NOMO-1 treated with dmso at 0.1 percent for 144 hours (cell line): ENCODE results near the gene EML5.

ENCODE experiments used
- DNase-seq: peaks from one replicate; lab custom pipeline; 2025; ENCODE audit not compliant: unreplicated experiment; lab: John Stamatoyannopoulos, UW

Gene EML5

GRCh38 chr14:88729159-88729558 lies 63.6 kb downstream of the EML5 start:
- DNase-seq, result no peak

DNA sequence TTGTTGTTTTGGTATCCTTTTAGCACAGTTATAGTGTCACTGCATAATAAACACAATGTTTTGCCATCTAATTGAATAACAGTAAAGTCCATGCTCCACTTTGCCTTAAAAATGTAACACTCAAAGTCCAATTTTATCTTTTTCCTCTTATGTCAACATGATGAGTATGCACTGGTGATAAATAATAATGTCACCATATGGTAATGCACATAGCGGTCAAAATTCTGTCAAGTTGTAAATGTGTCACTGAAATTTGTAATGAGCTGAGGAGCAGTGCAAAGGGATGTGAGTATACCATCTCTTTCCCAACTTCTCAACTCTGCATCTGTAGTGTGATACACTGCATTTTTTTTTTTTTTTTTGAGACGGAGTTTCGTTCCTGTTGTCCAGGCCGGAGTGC lies 65.7 kb downstream of the EML5 start:
- no peak for DNase-seq

- no peak for DNase-seq
Measured at GRCh38 chr14:88710709-88711108, 82.0 kb downstream of the EML5 start.

- DNase-seq, result no peak
Measured at GRCh38 chr14:88707088-88707487, 85.7 kb downstream of the EML5 start.

DNA sequence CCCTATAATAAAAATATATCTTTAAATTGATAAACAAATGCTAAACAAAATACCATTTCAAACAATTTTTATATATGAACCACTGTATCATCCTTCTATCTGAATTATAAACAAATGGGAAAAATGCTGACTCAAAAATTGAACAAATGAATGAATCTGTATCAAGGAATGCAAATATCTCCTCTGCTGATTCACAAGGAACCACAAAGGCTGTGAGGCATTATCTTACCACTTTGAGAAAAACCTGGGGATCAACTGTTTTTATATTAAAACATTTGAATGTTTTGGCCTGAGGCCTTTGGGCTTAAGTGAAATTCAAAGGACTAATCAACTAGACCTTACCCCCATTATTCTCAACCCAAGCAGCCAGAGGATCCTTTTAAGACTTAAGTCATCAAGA lies 86.3 kb downstream of the EML5 start:
- no peak for DNase-seq

DNA sequence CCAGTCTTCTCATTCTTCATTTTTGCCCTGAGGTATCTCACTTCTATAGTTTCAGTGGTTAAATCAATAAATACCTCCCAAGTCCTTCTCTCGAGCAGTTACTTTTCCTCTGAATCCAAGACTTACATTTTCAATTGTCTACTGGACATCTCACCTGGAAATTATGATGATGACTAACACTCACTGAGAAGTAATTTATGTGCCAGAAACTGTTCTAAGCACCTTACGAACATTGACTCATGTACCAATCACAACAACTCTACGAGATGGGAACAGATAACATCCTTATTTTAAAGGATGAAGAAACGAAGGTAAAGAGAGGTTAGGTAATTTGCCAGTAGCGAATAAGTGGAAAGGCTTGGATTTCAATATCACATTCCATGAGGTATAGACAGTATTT lies 94.1 kb downstream of the EML5 start:
- no peak for DNase-seq

- no peak for DNase-seq
Measured at GRCh38 chr14:88695870-88696269, 96.9 kb downstream of the EML5 start.

DNA sequence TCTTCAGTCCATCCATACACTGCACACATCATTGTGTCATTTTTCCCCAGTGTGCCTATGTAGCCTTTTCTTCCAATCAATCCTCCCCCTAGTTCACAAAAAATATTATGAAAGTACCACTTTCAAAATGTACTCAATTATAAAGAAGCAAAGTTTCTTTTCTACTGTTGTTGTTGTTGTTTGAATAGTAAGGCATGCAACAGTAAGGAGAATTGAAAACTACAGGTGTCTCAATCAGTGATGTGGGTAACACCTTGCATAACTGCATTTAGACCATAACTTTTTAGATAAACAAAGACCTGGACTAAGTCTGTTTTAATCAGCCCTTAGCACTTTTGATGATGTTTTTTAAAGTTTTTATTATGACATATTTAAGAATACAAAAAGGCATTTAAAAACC lies 104.4 kb downstream of the EML5 start:
- DNase-seq, result no peak

DNA sequence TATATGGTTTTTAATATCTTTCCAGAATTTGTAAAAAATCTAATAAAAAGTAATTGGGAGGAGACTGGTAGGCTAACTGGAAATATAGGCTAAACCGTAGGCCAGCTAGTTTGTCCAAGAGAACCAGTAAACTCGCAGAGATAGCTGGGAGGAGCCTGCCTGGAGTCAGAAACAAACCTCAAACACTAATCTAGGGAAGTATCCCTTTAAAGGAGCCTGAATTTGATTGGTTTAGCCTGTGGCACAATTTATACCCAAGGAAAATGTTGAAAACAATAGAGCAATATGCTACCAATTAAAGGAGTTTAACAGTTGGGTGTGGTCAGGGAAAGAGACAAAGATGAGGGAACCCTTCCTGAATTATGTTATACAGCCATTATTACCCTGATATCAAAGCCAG lies 109.6 kb downstream of the EML5 start:
- no peak for DNase-seq

DNA sequence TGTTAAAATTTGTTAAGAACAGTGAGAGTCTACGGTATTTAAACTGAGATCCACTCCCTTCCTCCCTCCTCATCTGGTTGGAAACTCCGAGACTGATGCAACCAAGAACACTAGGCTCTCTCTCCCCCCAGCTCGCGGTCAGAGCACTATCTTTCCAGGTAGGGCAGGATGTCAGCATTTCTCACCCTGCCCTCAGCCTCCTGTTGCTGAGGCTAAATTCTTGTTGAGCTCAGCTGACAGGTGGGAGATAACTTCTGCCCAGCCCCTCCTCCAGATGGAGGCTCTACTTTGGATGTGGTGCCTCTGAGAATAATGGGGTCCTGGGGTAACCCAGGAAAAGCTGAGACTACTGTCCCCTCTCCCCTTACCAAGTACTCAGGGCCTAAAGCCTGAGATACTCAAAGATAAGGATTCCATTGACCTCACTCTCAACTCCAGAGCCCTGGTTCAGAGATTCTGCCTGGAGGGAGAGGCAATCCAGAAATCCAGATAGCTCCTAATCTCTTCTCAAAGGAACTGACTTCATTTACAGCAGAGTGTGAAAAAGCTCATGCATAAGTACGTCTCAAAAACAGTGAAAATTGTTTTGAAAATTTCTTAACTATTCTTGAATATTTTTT lies 110.1 kb downstream of the EML5 start:
- no peak for DNase-seq

- no peak for DNase-seq
Measured at GRCh38 chr14:88681755-88682494, 110.8 kb downstream of the EML5 start.

GRCh38 chr14:88669346-88669745 lies 123.4 kb downstream of the EML5 start:
- no peak for DNase-seq

GRCh38 chr14:88668448-88669116 lies 124.2 kb downstream of the EML5 start:
- peak; percentile 28 for DNase-seq

DNA sequence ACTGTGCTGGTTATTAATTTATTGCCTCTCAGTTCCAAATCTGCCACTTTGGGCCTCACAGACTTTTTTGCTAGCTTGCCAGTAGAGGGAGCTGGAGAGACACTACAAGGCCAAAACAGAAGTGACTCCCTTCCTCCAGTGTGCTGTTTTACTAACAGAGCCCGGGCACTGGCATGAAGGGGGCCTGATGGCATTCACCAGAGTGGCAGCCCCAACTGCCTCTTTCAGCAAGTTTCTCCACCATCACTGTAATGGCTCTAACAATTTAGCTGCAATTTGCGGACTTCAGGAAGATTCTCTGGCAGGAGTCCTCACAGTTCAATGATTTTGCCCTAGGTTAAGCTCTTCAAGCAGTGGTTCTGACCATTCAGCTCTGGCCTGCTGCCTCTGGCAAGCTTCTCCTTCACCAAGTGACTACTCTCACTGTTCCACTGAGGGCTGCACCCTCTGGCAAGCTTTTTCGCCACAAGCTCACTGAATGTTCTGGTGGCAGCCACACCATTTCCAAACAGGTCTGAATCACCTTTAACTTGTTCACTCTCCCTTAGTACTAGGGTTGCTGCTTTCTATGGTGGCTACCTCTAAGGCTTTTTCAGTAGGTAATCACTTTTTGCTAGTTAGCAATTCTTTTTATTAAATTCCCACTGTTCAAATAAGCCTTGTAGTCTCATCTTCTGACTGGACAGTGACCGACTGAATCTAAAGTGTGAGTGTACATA lies 125.0 kb downstream of the EML5 start:
- DNase-seq, result peak; percentile 27

DNA sequence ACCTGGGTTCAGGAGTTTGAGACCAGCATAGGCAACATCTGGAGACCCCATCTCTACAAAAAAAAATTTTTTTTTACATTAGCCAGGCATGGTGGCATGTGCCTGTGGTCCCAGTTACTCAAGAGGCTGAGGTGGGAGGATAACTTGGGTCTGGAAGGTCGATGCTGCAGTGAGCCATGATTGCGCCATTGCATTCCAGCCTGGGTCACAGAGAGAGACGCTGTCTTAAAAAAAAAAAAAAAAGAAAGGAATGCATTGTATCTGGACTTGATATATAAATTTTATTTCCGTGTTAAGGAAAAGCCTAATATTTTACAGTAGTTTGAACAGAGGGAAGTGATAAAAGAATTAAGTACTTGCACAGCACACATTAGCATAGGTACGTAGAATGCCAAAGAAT lies 132.7 kb downstream of the EML5 start:
- DNase-seq, result no peak

DNA sequence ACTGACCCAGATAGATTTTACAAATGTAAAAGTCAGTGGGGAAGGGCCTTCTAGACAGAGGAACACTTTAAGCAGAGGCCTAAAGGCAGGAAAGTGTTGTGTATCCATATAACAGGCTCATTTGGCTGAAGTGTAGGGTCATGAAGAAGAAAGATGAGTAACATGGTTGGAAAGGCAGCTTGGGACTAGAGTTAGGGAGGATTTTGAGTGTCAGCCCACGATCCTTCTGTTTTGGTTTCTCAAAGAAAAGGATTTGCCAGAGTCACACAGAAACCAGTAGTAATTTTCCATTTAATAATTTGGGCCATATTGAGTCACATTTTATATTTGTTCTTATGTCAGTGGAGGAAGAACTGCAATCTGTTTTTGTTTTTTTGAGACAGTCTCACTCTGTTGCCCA lies 153.5 kb downstream of the EML5 start:
- DNase-seq, result no peak

DNA sequence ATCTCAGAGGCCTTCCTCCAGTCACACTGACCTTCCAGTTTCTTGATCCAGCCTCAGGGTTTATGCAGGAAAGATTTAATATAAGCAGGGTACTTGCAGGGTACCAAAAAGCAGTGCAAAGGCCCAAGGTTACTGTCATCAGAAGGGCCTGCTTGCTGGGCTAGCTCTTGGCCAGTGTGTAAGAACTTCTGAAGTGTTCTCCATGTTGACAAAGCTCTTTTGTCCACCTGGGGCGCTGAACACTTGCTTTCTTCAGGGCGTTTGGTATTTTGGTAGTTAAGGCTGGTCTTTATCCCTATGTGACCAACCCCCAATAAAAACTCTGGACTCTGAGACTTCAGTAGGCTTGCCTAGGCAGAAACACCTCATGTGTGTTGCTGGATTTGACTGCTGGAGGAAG lies 160.2 kb downstream of the EML5 start:
- no peak for DNase-seq

GRCh38 chr14:88631091-88631490 lies 161.7 kb downstream of the EML5 start:
- no peak for DNase-seq

DNA sequence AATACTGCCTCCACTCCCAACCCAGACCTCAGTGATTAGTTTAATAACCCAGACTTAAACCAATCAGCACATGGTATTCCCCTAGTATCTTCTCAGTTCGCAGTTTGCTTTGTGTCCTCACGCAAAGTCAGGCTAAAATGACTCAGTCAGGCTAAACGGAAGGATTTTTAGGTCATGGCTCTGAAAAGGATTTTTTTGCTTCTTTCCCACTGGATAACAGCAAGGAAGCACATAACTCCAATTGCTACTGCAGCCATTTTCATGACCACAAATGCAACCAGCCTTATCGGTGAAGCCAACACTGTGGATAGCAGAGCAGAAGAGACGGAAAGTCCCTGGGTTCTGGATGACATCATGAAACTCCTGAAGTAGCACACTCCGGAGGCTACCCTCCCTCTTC lies 162.2 kb downstream of the EML5 start:
- DNase-seq, result no peak

GRCh38 chr14:88628462-88628861 lies 164.3 kb downstream of the EML5 start:
- no peak for DNase-seq

GRCh38 chr14:88628033-88628432 lies 164.7 kb downstream of the EML5 start:
- no peak for DNase-seq

GRCh38 chr14:88625671-88626070 lies 167.1 kb downstream of the EML5 start:
- no peak for DNase-seq
